Measurements from ENCODE around the gene ELAVL1. TPM values are rescaled to one million over a fixed set of nuclear protein-coding genes. Genes with fewer than 3 reads are reported as not detected.

ELAVL1 gene
- total and polyA plus RNA-seq, 7 donors, result 15.8 to 31.0 (median 20.3) TPM

DNA sequence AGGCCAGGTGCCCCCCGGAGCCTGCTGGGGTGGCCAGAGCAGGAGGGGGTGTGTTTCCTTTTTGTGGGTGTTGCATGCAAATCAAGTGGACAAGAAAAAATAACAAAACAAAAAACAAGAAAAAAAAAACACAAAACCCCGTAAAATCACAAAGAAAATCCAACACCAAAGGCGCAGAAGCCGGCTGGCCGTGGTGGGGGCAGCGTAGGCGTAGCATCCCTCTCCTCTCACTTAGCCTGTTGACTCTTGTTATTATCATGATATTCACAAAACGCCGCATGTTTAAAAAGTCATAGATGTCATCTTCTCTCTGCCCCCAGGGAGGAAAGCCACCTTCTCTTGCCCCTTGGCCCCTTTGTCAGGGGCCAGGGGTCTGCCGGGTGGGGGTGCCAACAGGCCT, 91.8 kb downstream of the ELAVL1 start:
- no peak for DNase-seq
- intact Hi-C loops (cut with DNase I), result no loop called here
- no peak overlapping the region for H3K27ac ChIP-seq
- peaks cover 35 to 49% (median 38%) of the 10 kb centered on the region in 4 donors for H3K36me3 ChIP-seq
- H3K4me1 ChIP-seq, result peaks cover 0 to 29% (median 28%) of the 10 kb centered on the region in 4 donors
- H3K9me3 ChIP-seq, result no peaks in the 10 kb centered on the region
- no peak overlapping the region for H3K4me3 ChIP-seq
- 80 to 89% methylated on average over 10 of the region's 10 CpGs for WGBS, 2 donors
- H3K27me3 ChIP-seq, result peaks cover 33 to 46% (median 42%) of the 10 kb centered on the region in 3 donors
- TF ChIP-seq, protein P1, sequence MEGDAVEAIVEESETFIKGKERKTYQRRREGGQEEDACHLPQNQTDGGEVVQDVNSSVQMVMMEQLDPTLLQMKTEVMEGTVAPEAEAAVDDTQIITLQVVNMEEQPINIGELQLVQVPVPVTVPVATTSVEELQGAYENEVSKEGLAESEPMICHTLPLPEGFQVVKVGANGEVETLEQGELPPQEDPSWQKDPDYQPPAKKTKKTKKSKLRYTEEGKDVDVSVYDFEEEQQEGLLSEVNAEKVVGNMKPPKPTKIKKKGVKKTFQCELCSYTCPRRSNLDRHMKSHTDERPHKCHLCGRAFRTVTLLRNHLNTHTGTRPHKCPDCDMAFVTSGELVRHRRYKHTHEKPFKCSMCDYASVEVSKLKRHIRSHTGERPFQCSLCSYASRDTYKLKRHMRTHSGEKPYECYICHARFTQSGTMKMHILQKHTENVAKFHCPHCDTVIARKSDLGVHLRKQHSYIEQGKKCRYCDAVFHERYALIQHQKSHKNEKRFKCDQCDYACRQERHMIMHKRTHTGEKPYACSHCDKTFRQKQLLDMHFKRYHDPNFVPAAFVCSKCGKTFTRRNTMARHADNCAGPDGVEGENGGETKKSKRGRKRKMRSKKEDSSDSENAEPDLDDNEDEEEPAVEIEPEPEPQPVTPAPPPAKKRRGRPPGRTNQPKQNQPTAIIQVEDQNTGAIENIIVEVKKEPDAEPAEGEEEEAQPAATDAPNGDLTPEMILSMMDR (IDR thresholded peaks at IDR 0.05), result no peak
- no peak for TF ChIP-seq EP300 (IDR thresholded peaks at IDR 0.05)

- TF ChIP-seq POLR2AphosphoS5 (IDR thresholded peaks at IDR 0.05), result no peak
- TF ChIP-seq, protein P1 (IDR thresholded peaks at IDR 0.05), result no peak
- no peak for TF ChIP-seq POLR2A (IDR thresholded peaks at IDR 0.05)
- no peak for TF ChIP-seq EP300 (IDR thresholded peaks at IDR 0.05)
- H3K27ac ChIP-seq, result no peak overlapping the region
- H3K27me3 ChIP-seq, result peaks cover 27 to 39% (median 35%) of the 10 kb centered on the region in 3 donors
- peaks cover 0 to 25% (median 23%) of the 10 kb centered on the region in 4 donors for H3K4me1 ChIP-seq
- intact Hi-C loops (cut with DNase I), result no loop called here
- DNase-seq, result no peak
- no peaks in the 10 kb centered on the region for H3K9me3 ChIP-seq
- 94 to 96% methylated on average over 39 of the region's 39 CpGs for WGBS, 2 donors
- H3K36me3 ChIP-seq, result peaks cover 35 to 52% (median 38%) of the 10 kb centered on the region in 4 donors
- no peak overlapping the region for H3K4me3 ChIP-seq
These were observed 92.5 kb downstream of the ELAVL1 start for GRCh38 chr19:7912697-7913564.

- peaks cover 0 to 24% (median 23%) of the 10 kb centered on the region in 4 donors for H3K4me1 ChIP-seq
- DNase-seq, result no peak
- TF ChIP-seq POLR2AphosphoS5 (IDR thresholded peaks at IDR 0.05) (no peak), EP300 (IDR thresholded peaks at IDR 0.05) (no peak), POLR2A (IDR thresholded peaks at IDR 0.05) (no peak)
- TF ChIP-seq, protein P1 (IDR thresholded peaks at IDR 0.05), result no peak
- no peaks in the 10 kb centered on the region for H3K9me3 ChIP-seq
- H3K4me3 ChIP-seq, result no peak overlapping the region
- H3K27ac ChIP-seq, result no peak overlapping the region
- 92 to 93% methylated on average over 31 of the region's 31 CpGs for WGBS, 2 donors
- peaks cover 35 to 54% (median 38%) of the 10 kb centered on the region in 4 donors for H3K36me3 ChIP-seq
- peaks cover 21 to 32% (median 28%) of the 10 kb centered on the region in 3 donors for H3K27me3 ChIP-seq
- intact Hi-C loops (cut with DNase I), result no loop called here
These were observed 93.2 kb downstream of the ELAVL1 start for GRCh38 chr19:7912144-7912696.

GRCh38 chr19:7911508-7912143, 93.8 kb downstream of the ELAVL1 start:
- 80 to 87% methylated on average over 18 of the region's 18 CpGs for WGBS, 2 donors
- Histone ChIP-seq H3K27ac (no peak overlapping the region), H3K27me3 (peaks cover 15 to 26% (median 22%) of the 10 kb centered on the region in 3 donors), H3K4me3 (no peak overlapping the region), H3K9me3 (no peaks in the 10 kb centered on the region), H3K36me3 (peaks cover 35 to 59% (median 38%) of the 10 kb centered on the region in 4 donors), H3K4me1 (peaks cover 0 to 24% (median 23%) of the 10 kb centered on the region in 4 donors)
- intact Hi-C loops (cut with DNase I), result no loop called here
- no peak for DNase-seq
- TF ChIP-seq EP300 (IDR thresholded peaks at IDR 0.05) (no peak), POLR2AphosphoS5 (IDR thresholded peaks at IDR 0.05) (no peak), POLR2A (IDR thresholded peaks at IDR 0.05) (no peak)
- TF ChIP-seq, protein P1 (IDR thresholded peaks at IDR 0.05), result no peak
